NCI-H82 treated with DMSO at 0.1 percent for 48 hours (cell line): Measurements from ENCODE around the gene INTS14.
"Not testable (repeated sequence)": the region's sequence is repeated elsewhere in the genome, so short reads cannot be mapped to it uniquely, and the experiment has no call there.

Experiments
- DNase-seq: peaks from one replicate; lab custom pipeline; 2025; ENCODE audit not compliant: unreplicated experiment; lab: John Stamatoyannopoulos, UW

The INTS14 gene

DNA sequence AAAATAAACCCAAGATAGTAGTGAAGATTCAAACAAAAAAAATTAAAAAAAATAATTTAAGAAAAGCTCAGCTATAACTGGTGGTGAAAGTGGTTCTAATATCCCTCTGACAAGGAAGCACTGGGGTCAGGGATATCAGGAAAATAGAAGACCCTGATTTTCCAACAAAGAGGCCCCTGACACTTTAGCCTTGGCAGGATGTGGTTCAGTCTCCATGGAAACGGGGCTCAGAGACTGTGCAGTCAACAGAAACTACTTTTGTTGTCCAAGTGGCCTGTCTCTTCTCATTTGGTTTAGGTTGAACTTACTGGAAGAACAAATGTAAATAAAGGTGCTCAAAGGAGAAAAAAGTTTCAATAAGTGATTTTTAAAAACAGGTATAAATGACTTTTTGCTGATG is 27.2 kb downstream of the INTS14 start:
- no peak for DNase-seq

DNA sequence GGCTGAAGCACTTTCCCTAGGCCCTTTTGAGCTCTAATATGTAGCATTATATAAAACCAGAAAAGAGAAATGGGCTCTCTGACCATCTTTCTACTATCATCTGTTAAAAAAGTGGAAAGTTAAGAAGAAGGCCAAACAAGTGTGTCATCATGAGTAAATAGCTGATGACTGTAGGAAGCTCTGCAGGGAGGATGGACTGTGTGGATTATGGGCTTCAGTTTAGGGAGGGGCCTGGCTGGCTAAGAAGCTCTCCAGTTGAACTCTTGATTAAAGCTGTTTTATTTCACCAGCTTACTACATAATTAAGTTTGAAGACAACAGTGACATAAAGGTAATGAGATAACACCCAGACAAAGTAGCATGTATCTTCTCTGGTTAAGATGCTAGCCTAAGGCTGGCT is 30.6 kb downstream of the INTS14 start:
- peak; percentile 77 for DNase-seq

DNA sequence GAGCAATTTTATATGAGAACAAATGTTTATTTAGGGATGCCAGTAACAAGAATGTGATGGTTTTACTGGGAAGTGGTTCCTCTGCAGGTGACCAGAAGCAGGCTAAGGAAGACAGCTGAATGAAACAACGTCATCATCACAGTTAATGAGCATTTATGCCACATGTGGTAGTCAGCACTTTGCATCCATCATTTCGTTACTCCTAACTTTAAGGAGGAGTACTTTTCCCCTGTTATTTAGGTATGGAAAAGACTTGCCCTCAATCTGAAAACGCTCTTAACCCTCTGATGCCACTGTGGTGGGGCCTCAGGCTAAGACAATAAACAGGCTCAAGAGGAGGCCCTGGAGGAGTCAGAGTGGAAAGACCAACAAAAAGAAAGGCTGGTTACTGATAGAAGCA is 31.2 kb downstream of the INTS14 start:
- DNase-seq = no peak

DNA sequence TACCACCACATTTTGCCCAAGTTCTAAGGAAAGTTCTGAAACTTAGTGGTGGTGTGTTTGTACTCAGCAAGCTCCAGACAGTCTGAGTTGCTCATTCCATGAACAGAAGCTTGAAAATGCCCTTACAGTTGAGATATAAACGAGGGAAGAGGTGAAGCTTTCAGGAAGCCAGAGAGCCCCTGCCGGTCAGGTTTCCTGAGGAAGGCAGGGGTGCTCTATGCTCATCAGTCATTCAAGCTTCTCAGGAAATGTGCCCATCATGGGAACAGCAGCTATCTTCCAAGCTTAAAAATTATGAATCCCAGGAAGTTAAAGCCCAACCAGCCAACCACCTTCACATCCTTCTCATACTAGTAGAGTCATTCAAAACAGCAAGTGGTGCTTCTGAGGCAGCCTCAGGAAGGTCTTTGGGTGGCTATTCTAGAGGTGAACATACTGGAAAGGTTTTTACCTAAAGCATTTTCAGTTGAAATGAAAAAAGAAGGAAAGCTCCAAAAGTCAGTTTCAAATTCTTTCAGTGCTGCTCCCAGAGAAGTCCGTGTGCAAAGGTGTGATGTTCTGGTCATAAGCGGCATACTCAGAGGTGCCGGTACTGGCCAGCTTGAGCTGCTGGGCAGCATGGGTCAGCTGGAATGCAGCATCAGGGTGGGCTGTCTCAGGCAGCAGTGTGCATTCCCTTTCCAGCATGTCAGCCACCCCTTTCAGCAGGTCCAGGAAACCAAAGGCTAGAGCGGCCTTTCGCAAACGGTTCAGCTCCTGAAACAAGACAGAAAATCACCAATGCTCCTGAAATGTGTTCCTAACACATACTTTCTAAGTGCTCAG is 31.8 kb downstream of the INTS14 start:
- DNase-seq = no peak

DNA sequence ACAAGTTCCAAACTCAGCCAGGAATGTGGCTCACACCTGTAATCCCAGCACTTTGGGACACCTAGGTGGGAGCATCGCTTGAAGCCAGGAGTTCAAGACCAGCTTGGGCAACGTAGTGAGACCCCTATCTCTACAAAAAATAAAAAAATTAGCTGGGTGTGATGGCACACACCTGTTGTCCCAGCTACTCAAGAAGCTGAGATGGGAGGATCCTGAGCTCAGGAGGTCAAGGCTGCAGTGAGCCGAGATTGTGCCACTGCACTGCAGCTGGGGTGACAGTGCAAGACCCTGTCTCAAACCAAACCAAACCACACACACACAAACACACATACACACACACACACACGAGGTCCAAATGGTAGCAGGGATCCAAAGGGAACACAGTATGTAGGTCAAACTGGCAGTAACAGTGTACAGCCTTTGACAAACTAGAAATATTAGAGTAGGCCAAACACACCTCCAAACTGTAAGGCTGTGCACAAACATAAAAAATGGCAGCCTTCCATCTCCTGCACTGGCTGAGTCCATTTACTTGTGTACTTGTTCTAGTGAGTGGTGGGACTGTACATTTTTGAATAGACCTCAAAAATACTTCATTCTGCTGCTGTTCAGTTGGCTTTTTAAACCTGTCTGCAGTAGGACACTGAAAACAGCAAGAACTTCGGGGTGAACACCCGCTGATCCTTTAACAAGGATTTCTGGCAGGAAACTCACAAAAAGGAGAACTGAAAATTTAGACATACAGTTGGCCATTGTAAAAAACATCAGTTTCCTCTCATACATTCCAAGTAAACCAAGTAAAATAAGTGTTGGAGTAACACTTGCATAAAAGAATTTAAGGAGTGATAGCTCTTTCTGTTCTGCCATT is 33.6 kb downstream of the INTS14 start:
- no peak for DNase-seq

DNA sequence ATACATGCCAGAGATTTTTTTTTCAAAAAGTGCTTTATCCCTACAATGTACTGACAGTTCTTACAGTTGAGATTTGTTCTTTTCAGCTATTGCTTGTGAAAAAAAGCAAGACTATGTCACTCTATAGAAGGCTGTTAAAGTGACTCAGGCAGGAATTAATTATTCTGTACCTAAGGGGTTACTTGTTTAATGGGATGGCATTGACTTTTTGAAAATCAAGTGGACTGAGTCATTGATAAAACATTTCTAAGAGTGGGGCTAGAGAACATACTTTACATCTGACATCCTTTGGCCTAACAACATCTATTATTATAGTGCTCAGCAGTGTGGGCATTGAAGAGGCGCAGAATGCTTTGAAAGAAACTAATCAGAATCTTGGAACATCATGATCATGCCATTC is 34.3 kb downstream of the INTS14 start:
- DNase-seq = no peak

DNA sequence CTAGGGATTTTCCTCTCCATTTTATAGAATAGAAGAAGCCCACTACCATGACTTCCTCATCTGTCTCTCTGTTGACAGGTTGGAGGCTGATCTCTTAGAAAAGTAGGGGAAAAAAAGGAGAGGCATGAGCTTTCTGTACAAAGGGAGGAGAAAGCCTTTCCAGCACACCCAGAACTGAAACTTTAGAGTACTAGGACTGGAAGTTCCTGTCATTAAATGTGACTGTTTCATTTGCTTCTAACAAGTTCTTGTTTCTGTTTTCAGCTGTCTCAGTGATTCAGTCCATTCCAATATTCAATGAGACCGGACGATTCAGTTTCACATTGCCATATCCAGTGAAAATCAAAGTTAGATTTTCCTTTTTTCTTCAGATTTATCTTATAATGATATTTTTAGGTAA is 39.0 kb downstream of the INTS14 start:
- DNase-seq = no peak

DNA sequence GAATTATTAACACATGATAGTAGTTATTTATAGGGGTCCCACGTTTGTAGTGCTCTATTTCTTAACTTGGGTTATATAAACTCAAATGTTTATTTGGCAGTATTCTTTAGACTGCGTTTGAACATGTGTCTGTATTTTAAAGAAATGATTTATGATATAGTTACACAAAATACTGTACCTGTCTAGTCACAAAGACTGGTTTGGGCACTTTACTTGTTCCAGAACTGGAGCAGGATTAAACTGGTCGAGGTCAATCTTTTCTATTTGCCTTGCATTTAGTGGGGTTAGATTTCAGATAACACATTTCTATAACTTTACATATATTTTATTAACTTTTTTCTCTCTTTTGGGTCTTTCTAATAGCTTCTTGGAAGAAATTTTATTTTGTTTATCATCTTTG is 41.2 kb downstream of the INTS14 start:
- no peak for DNase-seq

DNA sequence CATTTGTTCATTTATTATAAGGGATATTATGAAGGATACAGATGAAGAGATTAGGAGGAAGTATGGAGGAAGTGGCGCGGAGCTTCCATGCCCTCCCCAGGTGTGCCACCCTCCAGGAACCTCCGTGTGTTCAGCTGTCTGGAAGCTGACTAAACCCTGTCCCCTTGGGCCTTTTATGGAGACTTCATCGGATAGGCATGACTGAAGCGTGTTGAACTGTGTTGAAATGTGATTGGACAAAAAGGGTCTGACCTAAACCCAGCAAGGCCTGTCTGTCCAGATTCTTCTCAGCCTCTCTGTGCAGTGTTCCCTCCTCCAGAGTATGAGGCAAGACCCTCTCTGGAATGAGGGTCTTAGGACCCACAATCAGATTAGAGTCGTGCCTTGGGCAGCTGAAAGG is 49.0 kb downstream of the INTS14 start:
- DNase-seq = no peak

DNA sequence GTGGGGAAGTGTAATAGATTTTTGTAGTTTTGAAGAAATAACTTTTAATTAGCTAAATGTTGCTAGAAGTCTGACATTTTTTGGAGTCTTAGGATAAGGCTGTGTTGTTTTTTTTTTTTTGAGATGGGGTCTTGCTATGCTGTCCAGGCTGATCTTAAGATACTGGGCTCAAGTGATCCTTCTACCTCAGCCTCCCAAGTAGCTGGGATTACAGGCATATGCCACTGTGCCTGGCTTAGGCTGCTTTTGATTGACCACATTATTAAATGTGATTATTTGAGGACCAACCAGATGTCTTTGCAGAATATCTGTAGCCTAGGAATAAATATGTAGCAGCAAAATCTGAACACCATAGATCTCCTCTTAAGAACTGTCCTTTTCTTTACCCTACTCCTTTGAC is 51.0 kb downstream of the INTS14 start:
- no peak for DNase-seq

DNA sequence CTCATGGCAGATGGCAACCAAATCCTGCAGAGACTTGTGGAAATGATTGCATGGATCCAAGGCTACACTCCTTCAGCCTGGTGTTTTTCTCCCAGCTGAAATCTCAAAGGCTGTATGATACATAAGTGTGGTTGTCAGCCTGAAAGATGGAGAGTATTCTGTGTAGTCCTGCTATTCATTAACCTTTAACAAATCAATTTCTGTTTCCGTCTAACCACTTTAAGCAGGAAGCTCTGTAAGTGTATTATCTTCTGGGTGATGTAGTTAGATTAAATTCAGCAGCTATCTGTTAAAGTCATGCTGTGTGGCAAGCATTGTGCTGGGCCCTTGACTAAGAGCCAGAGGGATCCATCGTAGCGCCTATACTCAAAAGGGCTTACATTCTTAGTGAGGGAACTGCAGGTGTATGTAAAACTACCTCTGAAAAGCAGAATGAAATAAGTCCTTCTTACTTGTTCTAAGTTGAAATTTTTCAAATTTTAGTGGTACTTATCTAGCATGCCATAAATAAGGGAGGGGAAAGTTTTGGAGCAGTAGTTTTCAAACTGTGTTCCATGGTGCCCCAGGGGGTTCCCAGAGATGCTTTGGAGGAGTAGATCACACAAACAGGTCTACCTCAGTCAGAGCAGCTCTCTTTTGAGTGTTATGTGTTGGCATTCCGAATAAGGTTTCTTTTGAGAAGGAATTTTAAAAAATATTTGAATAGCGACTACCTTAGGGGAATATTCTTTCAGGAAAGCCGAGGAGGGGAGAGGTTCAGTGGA is 51.8 kb downstream of the INTS14 start:
- DNase-seq = no peak

DNA sequence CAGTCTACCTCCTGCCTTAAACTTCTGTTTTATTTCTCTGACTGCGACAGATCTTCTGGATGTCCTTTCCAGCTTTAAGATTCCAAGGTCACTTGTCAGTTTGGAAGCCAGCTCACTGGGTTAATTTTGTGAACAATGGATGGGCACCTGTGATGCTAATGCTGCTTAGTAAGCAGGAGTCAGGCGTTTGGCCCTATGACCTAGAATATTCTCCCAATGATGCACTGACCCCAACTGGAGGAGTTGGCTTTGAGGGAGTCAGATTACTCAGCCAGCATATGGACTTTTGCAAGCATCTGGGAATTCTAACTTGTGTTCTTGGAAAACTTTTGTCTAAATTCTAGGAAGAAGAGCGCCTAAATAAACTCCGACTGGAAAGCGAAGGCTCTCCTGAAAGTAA is 52.6 kb downstream of the INTS14 start:
- no peak for DNase-seq

DNA sequence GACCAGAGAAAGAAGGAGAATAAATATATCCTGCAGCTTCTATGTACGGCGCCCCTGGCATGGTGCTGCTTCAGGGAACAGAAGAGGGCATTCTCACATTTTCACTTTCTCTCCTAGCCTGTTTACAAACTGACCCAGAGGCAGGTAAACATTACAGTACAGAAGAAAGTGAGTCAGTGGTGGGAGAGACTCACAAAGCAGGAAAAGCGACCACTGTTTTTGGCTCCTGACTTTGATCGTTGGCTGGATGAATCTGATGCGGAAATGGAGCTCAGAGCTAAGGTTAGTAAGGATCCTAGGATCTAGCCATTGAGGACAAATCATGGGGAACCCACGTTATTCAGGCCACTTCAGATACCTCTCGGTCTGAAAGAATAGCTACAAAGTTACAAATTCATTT is 54.3 kb downstream of the INTS14 start:
- DNase-seq = no peak

DNA sequence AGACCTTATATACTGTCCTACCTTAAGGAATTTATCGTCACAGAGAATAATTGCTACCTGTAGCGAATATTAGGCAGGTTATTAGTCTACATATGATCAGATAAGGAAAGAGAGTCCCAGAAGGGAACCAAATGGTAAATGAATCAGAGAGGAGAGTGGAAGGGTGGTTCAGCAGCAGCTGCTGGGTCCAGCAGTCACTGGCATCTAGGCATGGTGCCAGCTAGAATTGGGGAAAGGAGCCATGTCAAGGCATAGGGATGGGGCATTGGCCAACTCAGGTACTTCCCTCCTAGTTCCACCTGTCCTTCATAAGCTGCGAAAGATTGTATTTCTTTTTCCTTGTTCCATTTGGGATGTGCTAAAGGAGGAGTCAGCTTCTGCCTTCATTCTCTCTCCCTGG is 57.2 kb downstream of the INTS14 start:
- DNase-seq = no peak

DNA sequence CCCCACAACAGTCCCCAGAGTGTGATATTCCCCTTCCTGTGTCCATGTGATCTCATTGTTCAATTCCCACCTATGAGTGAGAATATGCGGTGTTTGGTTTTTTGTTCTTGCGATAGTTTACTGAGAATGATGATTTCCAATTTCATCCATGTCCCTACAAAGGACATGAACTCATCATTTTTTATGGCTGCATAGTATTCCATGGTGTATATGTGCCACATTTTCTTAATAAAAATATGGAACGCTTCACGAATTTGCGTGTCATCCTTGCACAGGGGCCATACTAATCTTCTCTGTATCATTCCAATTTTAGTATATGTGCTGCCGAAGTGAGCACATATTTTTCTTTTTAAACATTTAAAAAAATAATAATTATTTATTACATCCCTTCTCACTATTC is 58.1 kb downstream of the INTS14 start:
- not testable (repeated sequence) for DNase-seq

DNA sequence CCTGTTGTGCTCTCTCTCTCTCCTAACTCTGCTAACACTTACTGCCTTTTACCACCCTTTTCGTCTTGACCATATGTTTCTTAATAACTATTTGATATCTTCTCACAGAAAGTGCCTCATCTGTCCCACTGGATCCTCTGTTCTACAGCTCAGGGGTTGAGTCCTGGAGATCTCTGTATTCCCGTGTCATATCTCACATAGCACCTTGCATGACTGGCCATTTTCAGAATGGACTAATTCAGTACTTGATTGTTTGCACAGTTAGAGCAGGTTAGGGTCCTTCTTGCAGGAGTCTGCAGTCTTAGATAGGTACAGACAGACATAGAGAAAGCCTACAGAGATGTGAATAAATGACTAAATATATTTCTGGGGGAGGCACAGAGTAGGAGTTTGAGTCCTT is 59.7 kb downstream of the INTS14 start:
- no peak for DNase-seq

DNA sequence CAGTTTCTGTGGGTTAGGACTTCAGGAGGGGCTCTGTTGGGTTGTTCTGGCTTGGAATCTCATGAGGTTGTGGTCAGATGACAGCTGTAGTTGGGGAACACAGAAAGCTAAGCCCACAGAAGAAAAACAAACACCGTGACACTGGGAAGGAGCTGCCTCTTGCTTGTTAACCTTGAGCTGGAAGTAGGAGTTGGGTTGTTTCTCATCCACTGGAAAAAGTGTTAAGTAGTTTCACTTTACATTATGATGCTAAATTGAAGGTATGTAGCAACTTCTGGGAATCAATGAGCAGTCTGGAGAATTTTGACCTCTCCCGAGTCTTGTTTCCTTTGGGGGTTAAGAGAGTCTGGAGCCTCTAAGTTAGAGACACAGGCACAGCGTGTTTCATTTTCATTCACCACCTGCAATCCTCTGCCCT is 60.2 kb downstream of the INTS14 start:
- DNase-seq = no peak

DNA sequence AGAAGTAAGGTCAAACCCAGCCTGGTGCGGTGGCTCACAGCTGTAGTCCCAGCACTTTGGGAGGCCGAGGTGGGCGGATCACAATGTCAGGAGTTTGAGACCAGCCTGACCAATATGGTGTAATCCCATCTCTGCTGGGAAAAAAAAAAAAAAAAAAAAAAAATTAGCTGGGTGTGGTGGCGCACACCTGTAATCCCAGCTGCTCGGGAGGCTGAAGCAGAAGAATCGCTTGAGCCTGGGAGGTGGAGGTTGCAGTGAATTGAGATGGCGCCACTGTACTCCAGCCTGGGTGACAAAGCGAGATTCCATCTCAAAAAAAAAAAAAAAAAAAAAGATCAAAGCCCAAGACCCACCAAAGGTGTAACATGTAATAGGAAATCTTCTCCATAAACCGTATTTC is 61.6 kb downstream of the INTS14 start:
- not testable (repeated sequence) for DNase-seq

DNA sequence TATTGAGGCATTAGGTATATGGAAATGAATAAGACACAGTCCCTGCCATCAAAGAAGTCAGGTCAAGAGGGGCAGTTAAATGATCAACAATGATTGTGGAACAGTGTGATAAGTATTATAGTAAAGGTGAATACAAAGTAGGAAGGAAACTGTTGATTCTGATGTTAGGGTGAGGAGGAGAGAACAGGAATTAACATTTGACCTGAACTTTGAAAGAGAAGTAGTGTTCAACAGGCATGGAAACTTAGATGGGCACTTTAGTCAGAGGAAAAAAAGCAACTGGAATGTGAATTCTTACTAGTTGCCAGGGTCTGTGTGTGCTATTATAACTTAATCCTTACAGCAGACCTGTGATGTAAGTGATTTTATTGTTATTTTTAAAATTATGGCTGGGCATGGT is 63.1 kb downstream of the INTS14 start:
- DNase-seq = no peak

DNA sequence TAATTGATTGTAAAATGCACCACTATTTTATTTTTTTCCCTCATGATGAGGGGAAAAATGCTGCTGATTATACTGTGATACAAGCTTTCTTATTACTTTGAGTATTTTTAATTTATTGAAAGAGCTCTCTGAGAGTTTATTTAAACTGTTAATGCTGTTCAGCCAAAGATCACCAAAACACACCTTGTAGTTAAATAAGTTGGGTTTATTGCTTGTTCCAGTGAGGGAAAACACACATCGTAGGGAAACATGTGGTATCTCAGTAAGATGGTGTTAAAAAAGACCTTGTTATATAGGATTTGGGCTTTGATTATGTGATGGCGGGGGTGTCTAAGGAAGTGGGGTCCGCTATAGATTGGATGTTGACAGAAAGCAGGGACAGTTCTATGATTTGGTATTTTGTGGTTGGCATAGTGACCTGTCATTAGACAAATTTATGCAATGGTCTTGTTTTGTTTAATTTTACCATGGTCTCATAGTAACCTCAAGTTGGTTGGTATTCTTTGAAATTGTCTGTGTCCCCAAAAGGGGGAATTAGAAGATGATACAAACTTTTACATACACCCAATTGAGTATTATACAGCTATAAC is 69.6 kb downstream of the INTS14 start:
- DNase-seq = no peak

DNA sequence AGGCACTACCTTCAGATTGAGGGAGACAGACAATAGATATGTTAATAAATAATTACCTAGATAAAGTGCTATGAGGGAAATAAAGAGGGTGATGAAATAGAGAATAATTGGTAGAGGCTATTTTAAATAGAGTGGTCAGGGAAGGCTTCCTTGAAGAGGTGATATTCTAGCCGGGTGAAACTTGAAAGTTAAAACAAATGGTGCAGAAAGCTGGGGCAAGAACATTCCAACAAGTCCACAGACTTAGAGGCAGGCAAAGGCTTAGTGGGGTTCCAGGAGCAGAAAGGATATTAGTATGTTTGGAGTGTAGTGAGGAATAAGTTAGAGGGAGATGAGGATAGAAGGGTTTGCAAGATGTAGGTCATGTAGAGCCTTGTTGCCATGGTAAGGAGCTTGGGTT is 70.6 kb downstream of the INTS14 start:
- DNase-seq = no peak
